PFSK-1 (cell line): Measurements from ENCODE around the gene ROBO1.

ENCODE experiments used
- FOXP2 ChIP-seq: optimal IDR thresholded peaks from 2 replicates; pipeline ENCODE3; 2011; ENCODE audit warnings: borderline replicate concordance, control low read depth, inconsistent platforms; ENCODE audit not compliant: insufficient read depth; ENCODE audit errors: extremely low read length, extremely low read depth
- POLR2AphosphoS5 ChIP-seq: IDR thresholded peaks from 2 replicates; pipeline ENCODE4 v1.6.1; 2012; ENCODE audit warnings: low read depth, mild to moderate bottlenecking, control low read depth, low read length, moderate library complexity
- REST ChIP-seq, 2 experiments: IDR thresholded peaks; 2 replicates each; pipeline versions ENCODE4 v1.6.1 to v1.8.0; 2011 to 2012; ENCODE audit warnings: low read depth in 2 of 2, low read length in 2 of 2, control low read depth in 1 of 2, inconsistent platforms in 1 of 2, mild to moderate bottlenecking in 1 of 2, moderate library complexity in 1 of 2; ENCODE audit not compliant: insufficient read depth in 1 of 2
- SIN3A ChIP-seq: IDR thresholded peaks from 2 replicates; pipeline ENCODE4 v1.6.1; 2012; ENCODE audit warnings: mild to moderate bottlenecking, low read length, moderate library complexity, borderline replicate concordance; ENCODE audit not compliant: insufficient read depth
- TAF1 ChIP-seq: IDR thresholded peaks from 2 replicates; pipeline ENCODE4 v1.6.1; 2012; ENCODE audit warnings: low read length, control low read depth, borderline replicate concordance; ENCODE audit not compliant: insufficient read depth

ROBO1 gene

GRCh38 chr3:78845605-78846004 is 922.2 kb downstream of the ROBO1 start:
- TF ChIP-seq TAF1 (no peak), SIN3A (no peak), FOXP2 (no peak), POLR2AphosphoS5 (no peak), REST (IDR thresholded peaks at IDR 0.05; ENCODE audit: insufficient read depth in 1 of 2, low read depth in 2 of 2, low read length in 2 of 2) (no peak)

DNA sequence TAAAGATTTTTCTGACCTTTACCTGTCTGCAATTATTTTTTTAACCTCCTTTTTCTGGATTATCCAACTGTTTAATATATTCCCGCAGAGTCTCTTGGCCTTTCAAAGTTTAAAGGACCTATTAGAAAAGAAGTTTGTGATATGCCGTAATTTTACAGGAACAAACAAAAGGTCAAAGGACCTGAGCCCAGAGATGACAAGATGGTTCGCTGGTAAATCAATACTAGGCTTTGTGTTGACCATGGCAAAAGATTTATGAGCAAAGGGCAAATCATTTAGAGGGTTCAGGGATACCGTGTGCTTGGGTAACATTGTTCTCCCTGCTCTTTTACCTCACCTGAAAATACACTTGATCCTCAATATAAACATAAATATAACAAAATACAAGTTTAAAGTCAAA is 923.5 kb downstream of the ROBO1 start:
- TF ChIP-seq SIN3A (no peak), TAF1 (no peak), REST (IDR thresholded peaks at IDR 0.05; ENCODE audit: insufficient read depth in 1 of 2, low read depth in 2 of 2, low read length in 2 of 2) (no peak), FOXP2 (no peak), POLR2AphosphoS5 (no peak)

- no peak for TF ChIP-seq POLR2AphosphoS5
- no peak for TF ChIP-seq SIN3A
- TF ChIP-seq REST (IDR thresholded peaks at IDR 0.05; ENCODE audit: insufficient read depth in 1 of 2, low read depth in 2 of 2, low read length in 2 of 2): no peak
- TF ChIP-seq FOXP2: no peak
- TF ChIP-seq TAF1: no peak
These were observed 928.1 kb downstream of the ROBO1 start for GRCh38 chr3:78839693-78840092.

DNA sequence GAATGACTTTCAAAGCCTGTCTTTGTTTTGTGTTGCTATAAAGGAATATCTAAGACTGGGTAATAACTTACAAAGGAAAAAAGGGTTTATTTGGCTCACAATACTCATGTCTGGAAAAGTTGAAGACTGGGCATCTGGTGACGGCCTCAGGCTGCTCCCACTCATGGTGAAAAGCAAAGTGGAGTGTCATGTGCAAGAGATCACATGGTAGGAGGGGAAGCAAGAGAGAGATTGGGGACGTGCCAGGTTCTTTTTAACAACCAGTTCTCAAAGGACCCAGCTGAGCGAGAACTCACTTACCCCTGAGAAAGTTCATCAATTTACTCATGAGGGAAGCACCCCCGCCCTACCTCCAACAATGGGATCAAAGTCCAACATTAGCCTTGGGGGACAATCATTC is 929.4 kb downstream of the ROBO1 start:
- TF ChIP-seq REST (IDR thresholded peaks at IDR 0.05; ENCODE audit: insufficient read depth in 1 of 2, low read depth in 2 of 2, low read length in 2 of 2) (no peak), FOXP2 (no peak), SIN3A (no peak), TAF1 (no peak), POLR2AphosphoS5 (no peak; the same call in 1 of the 2 replicates)

- TF ChIP-seq FOXP2 (no peak), POLR2AphosphoS5 (no peak), REST (IDR thresholded peaks at IDR 0.05; ENCODE audit: insufficient read depth in 1 of 2, low read depth in 2 of 2, low read length in 2 of 2) (no peak), TAF1 (no peak), SIN3A (no peak)
These were observed 932.9 kb downstream of the ROBO1 start for GRCh38 chr3:78834910-78835309.
